Peyer's patch (tissue), 4 donors: ENCODE data around the gene POU3F3. TPM values are rescaled to one million over a fixed set of nuclear protein-coding genes. Genes with fewer than 3 reads are reported as not detected.

Experiments used
- DNase-seq, 3 donors: peaks; one replicate each; pipeline ENCODE4 v3.0.0-alpha.2; 2017 to 2019
- H3K27ac ChIP-seq, 4 donors: fragments of 200-600 bp; sonication (generic); one replicate each; pipeline ENCODE4 v1.5.1; 2016 to 2019
- H3K27me3 ChIP-seq, 2 donors: fragments of 200-600 bp; sonication (generic); one replicate each; pipeline ENCODE4 v1.5.1; 2019
- H3K36me3 ChIP-seq, 3 donors: fragments of 200-600 bp; sonication (generic); one replicate each; pipeline ENCODE4 v1.5.1; 2016 to 2019
- H3K4me1 ChIP-seq, 4 donors: fragments of 200-600 bp; sonication (generic); one replicate each; pipeline ENCODE4 v1.5.1; 2016 to 2019
- H3K4me3 ChIP-seq, 4 donors: fragments of 200-600 bp; sonication (generic); 1 replicate in 3 of 4; 2 replicates in 1 of 4; pipeline ENCODE4 v1.5.1; 2016 to 2019; ENCODE audit warnings: mild to moderate bottlenecking in 1 of 4
- H3K9me3 ChIP-seq, 4 donors: fragments of 200-600 bp; sonication (generic); one replicate each; pipeline ENCODE4 v1.5.1; 2016 to 2019; ENCODE audit warnings: mild to moderate bottlenecking in 1 of 4
- POLR2A ChIP-seq, 2 donors: fragments of 450-650 bp; IDR thresholded peaks; one replicate each; pipeline ENCODE4 v1.5.1; 2017; ENCODE audit warnings: antibody characterized with exemption in 2 of 2, mild to moderate bottlenecking in 2 of 2, moderate library complexity in 2 of 2
- total RNA-seq, 4 donors: library from RNA; depleted of rRNA; stranded (reverse); fragments of >200 nt; gene quantifications; one replicate each; pipeline ENCODE4 v1.1.0, GENCODE V29; 2016
- TF ChIP-seq, protein P1 (sequence below), 6 experiments: fragments of 450-650 bp in 4 of 6; fragments of 200-600 bp in 2 of 6; sonication (generic) in 1 of 6; IDR thresholded peaks; one replicate each; pipeline ENCODE4 v1.5.1; 2017 to 2019; ENCODE audit warnings: antibody characterized with exemption in 6 of 6, mild to moderate bottlenecking in 3 of 6, moderate library complexity in 1 of 6

Gene POU3F3
- total RNA-seq, 4 donors from 2014 or later, result 0.18 to 0.40 TPM; not detected in 2

DNA sequence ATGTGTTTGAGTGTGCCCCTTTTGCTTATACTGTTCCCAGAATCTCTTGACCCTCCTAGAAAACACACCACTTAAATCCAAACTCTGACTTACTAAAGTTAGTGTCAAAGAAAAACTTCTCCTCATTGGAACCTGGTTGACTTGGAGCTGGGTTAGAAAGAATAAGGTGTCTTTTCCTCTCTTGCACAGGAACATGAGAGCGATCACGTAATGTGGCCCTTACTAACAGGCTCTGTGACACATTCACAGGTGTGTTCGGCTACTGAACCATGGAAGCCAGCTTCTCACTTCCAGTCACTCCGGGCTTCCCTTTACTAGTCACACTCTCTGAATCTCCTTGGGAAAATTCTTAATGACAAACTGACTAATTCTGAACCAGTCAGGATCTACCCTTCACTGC is 5.4 kb upstream of the POU3F3 start:
- DNase-seq, result no peak
- Histone ChIP-seq H3K27me3 (peaks cover 0 to 64% of the 10 kb centered on the region in 2 donors), H3K9me3 (no peaks in the 10 kb centered on the region), H3K4me3 (no peak overlapping the region), H3K4me1 (peaks cover 0 to 35% (median 5%) of the 10 kb centered on the region in 4 donors), H3K27ac (no peak overlapping the region), H3K36me3 (no peaks in the 10 kb centered on the region)
- TF ChIP-seq, protein P1, sequence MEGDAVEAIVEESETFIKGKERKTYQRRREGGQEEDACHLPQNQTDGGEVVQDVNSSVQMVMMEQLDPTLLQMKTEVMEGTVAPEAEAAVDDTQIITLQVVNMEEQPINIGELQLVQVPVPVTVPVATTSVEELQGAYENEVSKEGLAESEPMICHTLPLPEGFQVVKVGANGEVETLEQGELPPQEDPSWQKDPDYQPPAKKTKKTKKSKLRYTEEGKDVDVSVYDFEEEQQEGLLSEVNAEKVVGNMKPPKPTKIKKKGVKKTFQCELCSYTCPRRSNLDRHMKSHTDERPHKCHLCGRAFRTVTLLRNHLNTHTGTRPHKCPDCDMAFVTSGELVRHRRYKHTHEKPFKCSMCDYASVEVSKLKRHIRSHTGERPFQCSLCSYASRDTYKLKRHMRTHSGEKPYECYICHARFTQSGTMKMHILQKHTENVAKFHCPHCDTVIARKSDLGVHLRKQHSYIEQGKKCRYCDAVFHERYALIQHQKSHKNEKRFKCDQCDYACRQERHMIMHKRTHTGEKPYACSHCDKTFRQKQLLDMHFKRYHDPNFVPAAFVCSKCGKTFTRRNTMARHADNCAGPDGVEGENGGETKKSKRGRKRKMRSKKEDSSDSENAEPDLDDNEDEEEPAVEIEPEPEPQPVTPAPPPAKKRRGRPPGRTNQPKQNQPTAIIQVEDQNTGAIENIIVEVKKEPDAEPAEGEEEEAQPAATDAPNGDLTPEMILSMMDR (IDR thresholded peaks at IDR 0.05), result no peak
- TF ChIP-seq POLR2A (IDR thresholded peaks at IDR 0.05), result no peak

DNA sequence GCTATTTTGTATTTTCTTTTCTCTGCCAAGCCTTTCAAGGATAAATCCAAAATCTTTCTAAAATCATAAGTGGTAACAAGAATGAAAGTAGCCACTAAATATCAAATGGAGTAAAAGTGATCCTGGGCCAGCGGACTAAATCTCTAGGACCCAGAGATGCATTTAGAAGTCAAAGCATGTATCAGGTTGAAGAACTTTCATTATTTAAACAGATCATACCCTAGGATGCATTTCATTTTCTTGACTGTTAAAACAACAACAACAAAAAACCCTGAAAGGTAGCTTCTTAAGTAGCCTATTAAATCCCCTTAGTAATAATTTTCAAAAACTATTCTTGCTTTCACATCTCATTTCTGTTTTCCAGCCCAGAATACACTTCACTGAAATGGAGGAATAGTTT is 4.8 kb upstream of the POU3F3 start:
- Histone ChIP-seq H3K9me3 (no peaks in the 10 kb centered on the region), H3K27ac (no peak overlapping the region), H3K4me1 (peaks cover 0 to 37% (median 5%) of the 10 kb centered on the region in 4 donors), H3K27me3 (peaks cover 0 to 67% of the 10 kb centered on the region in 2 donors), H3K4me3 (no peak overlapping the region), H3K36me3 (no peaks in the 10 kb centered on the region)
- no peak for TF ChIP-seq POLR2A (IDR thresholded peaks at IDR 0.05)
- TF ChIP-seq, protein P1 (IDR thresholded peaks at IDR 0.05), result no peak
- DNase-seq, result no peak

DNA sequence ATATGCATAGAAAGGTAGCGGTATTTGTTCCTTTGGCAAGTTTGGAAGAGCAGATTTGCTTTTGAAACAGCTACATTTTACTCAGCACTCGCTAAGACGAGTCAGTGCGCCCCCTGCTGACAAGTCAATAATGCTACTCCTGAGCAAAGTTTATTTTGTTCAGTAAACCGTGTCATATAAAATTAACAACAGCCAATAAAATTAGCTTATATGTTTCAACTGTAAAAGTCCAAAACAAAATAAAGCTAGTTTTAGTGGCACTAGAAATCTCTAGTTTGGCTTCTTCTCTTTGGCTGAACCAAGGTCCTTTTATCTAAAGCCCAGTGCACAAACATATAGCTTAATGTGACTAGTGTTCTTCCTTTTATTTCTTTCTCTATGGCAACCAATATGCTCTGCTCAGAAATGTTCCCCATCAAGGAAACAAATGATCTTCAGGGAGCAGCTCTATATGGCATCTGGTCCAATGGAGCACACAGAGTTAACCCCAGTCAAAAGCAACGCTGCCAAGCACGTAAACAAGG is 4.2 kb upstream of the POU3F3 start:
- peaks cover 0 to 67% of the 10 kb centered on the region in 2 donors for H3K27me3 ChIP-seq
- H3K4me1 ChIP-seq, result peaks cover 0 to 33% (median 5%) of the 10 kb centered on the region in 4 donors
- DNase-seq, result peak; percentile 31 to 75 (median 71)
- no peaks in the 10 kb centered on the region for H3K36me3 ChIP-seq
- TF ChIP-seq, protein P1 (IDR thresholded peaks at IDR 0.05), result peak; percentile 15 to 69 (median 65)
- TF ChIP-seq POLR2A (IDR thresholded peaks at IDR 0.05), result no peak
- no peak overlapping the region for H3K4me3 ChIP-seq
- no peaks in the 10 kb centered on the region for H3K9me3 ChIP-seq
- H3K27ac ChIP-seq, result no peak overlapping the region

DNA sequence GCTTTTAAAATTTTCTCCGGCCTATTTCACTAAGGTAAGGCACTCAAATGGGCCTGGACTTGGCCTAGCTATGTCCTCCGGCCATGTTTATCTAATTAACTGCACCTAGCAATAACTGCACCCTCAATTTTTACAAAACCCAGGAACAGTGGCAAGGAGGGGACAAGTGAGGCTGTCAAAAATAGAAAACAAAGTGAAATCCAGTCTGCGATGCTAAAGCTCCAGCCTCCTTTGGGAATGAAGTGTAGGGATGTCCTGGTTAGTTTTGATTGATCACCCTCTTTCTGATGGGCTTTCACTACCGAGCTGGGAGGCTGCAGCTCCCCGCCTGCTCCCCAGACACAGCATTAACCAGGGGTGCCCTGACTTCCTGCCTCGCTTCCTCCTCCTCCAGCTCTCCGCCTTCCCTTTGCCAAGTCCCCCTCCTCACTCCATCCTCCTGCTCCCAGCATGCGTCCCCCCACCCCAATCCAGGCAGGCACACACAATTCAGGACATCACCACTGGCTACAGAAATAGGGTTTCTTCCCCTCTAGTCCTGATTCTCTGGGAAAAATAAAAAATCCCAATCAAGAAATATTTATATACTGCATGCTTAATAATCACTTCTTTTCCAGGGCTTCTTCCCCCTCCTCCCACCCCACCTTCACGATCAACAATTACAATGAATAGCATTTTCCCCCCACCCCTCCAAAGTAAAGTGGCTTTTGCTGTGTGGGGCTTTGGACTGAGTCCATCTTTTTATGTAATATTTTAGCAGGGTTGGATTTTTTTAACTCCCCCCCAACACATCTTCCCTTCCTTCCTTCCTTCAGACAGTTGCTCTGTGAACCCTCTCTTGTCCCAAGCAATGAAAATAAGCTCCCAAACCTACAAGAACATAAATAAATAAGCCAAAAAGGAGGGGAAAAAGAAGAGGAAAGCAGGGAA is 3.3 kb upstream of the POU3F3 start:
- Histone ChIP-seq H3K27ac (no peak overlapping the region), H3K4me1 (peaks cover 0 to 24% (median 5%) of the 10 kb centered on the region in 4 donors), H3K27me3 (peaks cover 0 to 61% of the 10 kb centered on the region in 2 donors), H3K9me3 (no peaks in the 10 kb centered on the region), H3K36me3 (no peaks in the 10 kb centered on the region), H3K4me3 (no peak overlapping the region)
- TF ChIP-seq POLR2A (IDR thresholded peaks at IDR 0.05), result no peak
- TF ChIP-seq, protein P1 (IDR thresholded peaks at IDR 0.05), result no peak
- no peak for DNase-seq

DNA sequence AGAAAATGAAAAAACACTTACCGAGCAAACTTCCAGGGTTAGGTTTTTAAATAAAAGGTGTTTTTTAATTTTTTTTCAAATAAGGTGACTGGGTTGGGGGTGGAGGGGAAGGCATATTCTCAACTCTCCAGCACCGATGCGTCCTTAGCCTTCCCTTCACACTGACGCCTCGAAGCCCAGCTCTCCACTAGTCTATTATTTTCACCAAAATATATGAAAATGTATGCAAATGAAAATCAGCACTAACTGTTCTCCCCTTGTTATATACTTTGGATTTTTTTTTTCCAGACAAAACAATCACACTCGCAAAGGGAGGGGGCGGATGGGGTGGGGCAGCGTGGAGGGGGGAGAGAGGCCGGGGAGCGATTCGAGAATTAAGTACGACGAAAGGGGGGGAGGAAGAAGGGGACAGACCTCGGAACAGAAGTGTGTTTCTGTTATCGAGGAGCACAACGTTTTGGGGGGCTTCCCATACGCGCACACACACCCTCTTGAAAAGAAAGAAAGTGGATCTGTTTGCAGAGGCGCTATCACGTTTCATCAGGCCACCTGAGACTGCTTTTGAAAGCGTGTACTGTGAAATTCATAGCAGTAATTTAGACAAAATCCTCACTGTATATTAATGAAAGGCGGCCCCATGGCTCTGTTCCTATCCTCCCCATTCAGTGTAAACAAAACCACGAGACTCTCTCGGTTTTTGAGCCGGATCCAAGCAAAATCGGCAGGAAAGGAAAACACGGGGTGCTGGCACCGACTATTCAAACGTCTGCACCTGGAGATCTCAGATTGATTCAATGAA is 2.4 kb upstream of the POU3F3 start:
- Histone ChIP-seq H3K27me3 (peaks cover 0 to 59% of the 10 kb centered on the region in 2 donors), H3K4me1 (peaks cover 0 to 28% (median 5%) of the 10 kb centered on the region in 4 donors), H3K9me3 (no peaks in the 10 kb centered on the region), H3K36me3 (no peaks in the 10 kb centered on the region), H3K4me3 (no peak overlapping the region), H3K27ac (no peak overlapping the region)
- no peak for DNase-seq
- TF ChIP-seq, protein P1 (IDR thresholded peaks at IDR 0.05), result no peak
- TF ChIP-seq POLR2A (IDR thresholded peaks at IDR 0.05), result no peak
